ENCODE data around the gene TNFRSF13B.

DNA sequence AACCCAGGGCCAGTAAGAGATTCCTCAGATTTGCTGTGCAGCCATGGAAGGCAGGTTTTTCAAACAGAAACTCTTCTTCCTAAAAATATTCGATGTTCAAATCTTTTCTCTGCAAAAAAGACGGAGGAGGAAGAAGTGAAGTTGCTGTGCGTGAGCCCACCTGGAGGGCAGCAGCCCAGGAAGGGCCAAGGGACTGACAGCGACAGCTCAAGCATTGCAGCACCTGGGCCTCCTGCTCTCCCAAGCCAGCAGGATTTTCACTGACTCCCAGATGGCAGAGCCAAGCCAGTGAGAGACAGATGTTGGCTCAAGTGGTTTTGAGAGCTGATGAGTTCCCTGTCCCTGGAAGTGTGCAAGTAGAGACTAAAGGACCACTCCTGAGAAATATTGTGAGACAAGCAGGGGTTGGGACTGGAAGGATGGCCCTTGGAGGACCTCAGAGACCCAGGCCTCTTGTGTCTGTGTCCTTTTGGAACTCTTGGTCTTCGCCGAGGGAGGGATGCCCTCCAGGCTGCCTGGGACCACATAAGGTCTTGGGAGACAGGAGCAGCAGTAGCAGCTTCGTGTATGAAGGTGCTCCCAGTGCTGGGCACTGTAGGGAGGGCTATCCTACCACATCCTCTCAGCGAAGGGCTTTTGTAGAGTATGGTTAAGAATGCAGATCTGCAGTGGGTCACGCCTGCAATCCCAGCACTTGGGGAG is 29.3 kb upstream of the TNFRSF13B start:
- no peak for TF ChIP-seq POLR2AphosphoS5 (IDR thresholded peaks at IDR 0.05; ENCODE audit: low read depth)
- TF ChIP-seq NANOG (IDR thresholded peaks at IDR 0.05; ENCODE audit: borderline replicate concordance): no peak
- TF ChIP-seq, protein P1, sequence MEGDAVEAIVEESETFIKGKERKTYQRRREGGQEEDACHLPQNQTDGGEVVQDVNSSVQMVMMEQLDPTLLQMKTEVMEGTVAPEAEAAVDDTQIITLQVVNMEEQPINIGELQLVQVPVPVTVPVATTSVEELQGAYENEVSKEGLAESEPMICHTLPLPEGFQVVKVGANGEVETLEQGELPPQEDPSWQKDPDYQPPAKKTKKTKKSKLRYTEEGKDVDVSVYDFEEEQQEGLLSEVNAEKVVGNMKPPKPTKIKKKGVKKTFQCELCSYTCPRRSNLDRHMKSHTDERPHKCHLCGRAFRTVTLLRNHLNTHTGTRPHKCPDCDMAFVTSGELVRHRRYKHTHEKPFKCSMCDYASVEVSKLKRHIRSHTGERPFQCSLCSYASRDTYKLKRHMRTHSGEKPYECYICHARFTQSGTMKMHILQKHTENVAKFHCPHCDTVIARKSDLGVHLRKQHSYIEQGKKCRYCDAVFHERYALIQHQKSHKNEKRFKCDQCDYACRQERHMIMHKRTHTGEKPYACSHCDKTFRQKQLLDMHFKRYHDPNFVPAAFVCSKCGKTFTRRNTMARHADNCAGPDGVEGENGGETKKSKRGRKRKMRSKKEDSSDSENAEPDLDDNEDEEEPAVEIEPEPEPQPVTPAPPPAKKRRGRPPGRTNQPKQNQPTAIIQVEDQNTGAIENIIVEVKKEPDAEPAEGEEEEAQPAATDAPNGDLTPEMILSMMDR (conservative IDR thresholded peaks at IDR 0.05; ENCODE audit: low read depth in 2 of 2): no peak
- TF ChIP-seq CREB1 (CRISPR knock-in tag; IDR thresholded peaks at IDR 0.05; ENCODE audit: low read depth): no peak
- no peak for TF ChIP-seq REST (IDR thresholded peaks at IDR 0.05; ENCODE audit: unreplicated experiment)
